ENCODE measurements around the gene PHACTR4. TPM values are rescaled to one million over a fixed set of nuclear protein-coding genes. Genes with fewer than 3 reads are reported as not detected.
"Not testable (repeated sequence)": the region's sequence is repeated elsewhere in the genome, so short reads cannot be mapped to it uniquely, and the experiment has no call there.

The PHACTR4 gene
- total RNA-seq, 1 donor from 2014 or later: 30.5 TPM

GRCh38 chr1:28380394-28380793 is 10.9 kb downstream of the PHACTR4 start:
- H3K27ac Mint-ChIP-seq: no peak overlapping the region
- H3K27me3 Mint-ChIP-seq: no peaks in the 10 kb centered on the region
- H3K36me3 Mint-ChIP-seq (ENCODE audit: low read depth): peaks cover 28% of the 10 kb centered on the region
- no peak overlapping the region for H3K4me3 Mint-ChIP-seq
- intact Hi-C loops (cut with micrococcal nuclease): no loop called here
- peaks cover 10% of the 10 kb centered on the region for H3K4me1 Mint-ChIP-seq
- H3K9me3 Mint-ChIP-seq: peaks cover 8% of the 10 kb centered on the region
- DNase-seq: no peak

GRCh38 chr1:28383785-28384184 is 14.2 kb downstream of the PHACTR4 start:
- H3K4me1 Mint-ChIP-seq; H3K27me3 Mint-ChIP-seq; H3K9me3 Mint-ChIP-seq; H3K27ac Mint-ChIP-seq; intact Hi-C loops (cut with micrococcal nuclease); DNase-seq; H3K4me3 Mint-ChIP-seq: not testable (repeated sequence)
- peaks cover 30% of the 10 kb centered on the region for H3K36me3 Mint-ChIP-seq (ENCODE audit: low read depth)

- H3K36me3 Mint-ChIP-seq (ENCODE audit: low read depth): peaks cover 13% of the 10 kb centered on the region
- H3K27me3 Mint-ChIP-seq: no peaks in the 10 kb centered on the region
- no peak overlapping the region for H3K27ac Mint-ChIP-seq
- H3K9me3 Mint-ChIP-seq: no peaks in the 10 kb centered on the region
- intact Hi-C loops (cut with micrococcal nuclease): no loop called here
- peaks cover 9% of the 10 kb centered on the region for H3K4me1 Mint-ChIP-seq
- H3K4me3 Mint-ChIP-seq: no peak overlapping the region
- no peak for DNase-seq
Observed at GRCh38 chr1:28392027-28392652, 22.6 kb downstream of the PHACTR4 start.

- Mint-ChIP-seq H3K9me3 (no peaks in the 10 kb centered on the region), H3K27me3 (no peaks in the 10 kb centered on the region), H3K4me1 (peaks cover 4% of the 10 kb centered on the region), H3K4me3 (no peak overlapping the region), H3K27ac (no peak overlapping the region), H3K36me3 (ENCODE audit: low read depth) (peaks cover 10% of the 10 kb centered on the region)
- DNase-seq: no peak
- intact Hi-C loops (cut with micrococcal nuclease): no loop called here
Observed at GRCh38 chr1:28394136-28394535, 24.6 kb downstream of the PHACTR4 start.

- intact Hi-C loops (cut with micrococcal nuclease): no loop called here
- peaks cover 4% of the 10 kb centered on the region for H3K4me1 Mint-ChIP-seq
- no peaks in the 10 kb centered on the region for H3K9me3 Mint-ChIP-seq
- DNase-seq: no peak
- H3K27ac Mint-ChIP-seq: no peak overlapping the region
- H3K27me3 Mint-ChIP-seq: no peaks in the 10 kb centered on the region
- no peak overlapping the region for H3K4me3 Mint-ChIP-seq
- peaks cover 10% of the 10 kb centered on the region for H3K36me3 Mint-ChIP-seq (ENCODE audit: low read depth)
Observed at GRCh38 chr1:28395181-28395580, 25.6 kb downstream of the PHACTR4 start.

GRCh38 chr1:28401760-28402159 is 32.2 kb downstream of the PHACTR4 start:
- H3K4me1 Mint-ChIP-seq: peaks cover 2% of the 10 kb centered on the region
- H3K27me3 Mint-ChIP-seq: no peaks in the 10 kb centered on the region
- intact Hi-C loops (cut with micrococcal nuclease): no loop called here

GRCh38 chr1:28409090-28409489 is 39.5 kb downstream of the PHACTR4 start:
- peaks cover 7% of the 10 kb centered on the region for H3K4me1 Mint-ChIP-seq
- DNase-seq: no peak
- no peak overlapping the region for H3K27ac Mint-ChIP-seq
- H3K4me3 Mint-ChIP-seq: no peak overlapping the region
- peaks cover 1% of the 10 kb centered on the region for H3K36me3 Mint-ChIP-seq (ENCODE audit: low read depth)
- intact Hi-C loops (cut with micrococcal nuclease): loop anchor here (5.0 kb wide), 2 partner anchors 83 to 193 kb away; no protein-coding TSS in a partner anchor
- no peaks in the 10 kb centered on the region for H3K9me3 Mint-ChIP-seq
- no peaks in the 10 kb centered on the region for H3K27me3 Mint-ChIP-seq

More at GRCh38 chr1:28401760-28402159, 32.2 kb downstream of the PHACTR4 start:
- no peak for DNase-seq
- Mint-ChIP-seq H3K36me3 (ENCODE audit: low read depth) (peaks cover 5% of the 10 kb centered on the region), H3K4me3 (no peak overlapping the region), H3K9me3 (no peaks in the 10 kb centered on the region), H3K27ac (no peak overlapping the region)

- intact Hi-C loops (cut with micrococcal nuclease): no loop called here
- H3K27ac Mint-ChIP-seq: no peak overlapping the region
- peaks cover 1% of the 10 kb centered on the region for H3K36me3 Mint-ChIP-seq (ENCODE audit: low read depth)
- no peak overlapping the region for H3K4me3 Mint-ChIP-seq
- no peak for DNase-seq
- H3K9me3 Mint-ChIP-seq: no peaks in the 10 kb centered on the region
- H3K27me3 Mint-ChIP-seq: no peaks in the 10 kb centered on the region
- peaks cover 6% of the 10 kb centered on the region for H3K4me1 Mint-ChIP-seq
Observed at GRCh38 chr1:28411656-28412055, 42.1 kb downstream of the PHACTR4 start.

- no peaks in the 10 kb centered on the region for H3K9me3 Mint-ChIP-seq
- intact Hi-C loops (cut with micrococcal nuclease): no loop called here
- no peaks in the 10 kb centered on the region for H3K27me3 Mint-ChIP-seq
- H3K36me3 Mint-ChIP-seq (ENCODE audit: low read depth): peaks cover 1% of the 10 kb centered on the region
- H3K4me1 Mint-ChIP-seq: peaks cover 14% of the 10 kb centered on the region
- no peak overlapping the region for H3K27ac Mint-ChIP-seq
- no peak for DNase-seq
- no peak overlapping the region for H3K4me3 Mint-ChIP-seq
Observed at GRCh38 chr1:28412731-28413130, 43.2 kb downstream of the PHACTR4 start.

- Mint-ChIP-seq H3K4me3 (no peak overlapping the region), H3K9me3 (no peaks in the 10 kb centered on the region), H3K27me3 (no peaks in the 10 kb centered on the region), H3K27ac (no peak overlapping the region), H3K36me3 (ENCODE audit: low read depth) (peaks cover 2% of the 10 kb centered on the region), H3K4me1 (peaks cover 13% of the 10 kb centered on the region)
- DNase-seq: no peak
- intact Hi-C loops (cut with micrococcal nuclease): no loop called here
Observed at GRCh38 chr1:28416509-28417194, 47.1 kb downstream of the PHACTR4 start.

- no peak overlapping the region for H3K27ac Mint-ChIP-seq
- H3K27me3 Mint-ChIP-seq: no peaks in the 10 kb centered on the region
- DNase-seq: no peak
- H3K9me3 Mint-ChIP-seq: no peaks in the 10 kb centered on the region
- intact Hi-C loops (cut with micrococcal nuclease): no loop called here
- H3K4me3 Mint-ChIP-seq: no peak overlapping the region
- peaks cover 2% of the 10 kb centered on the region for H3K36me3 Mint-ChIP-seq (ENCODE audit: low read depth)
- H3K4me1 Mint-ChIP-seq: peaks cover 13% of the 10 kb centered on the region
Observed at GRCh38 chr1:28417441-28417922, 47.9 kb downstream of the PHACTR4 start.

- no peak for DNase-seq
- no peaks in the 10 kb centered on the region for H3K9me3 Mint-ChIP-seq
- intact Hi-C loops (cut with micrococcal nuclease): no loop called here
- no peaks in the 10 kb centered on the region for H3K27me3 Mint-ChIP-seq
- no peak overlapping the region for H3K4me3 Mint-ChIP-seq
- H3K36me3 Mint-ChIP-seq (ENCODE audit: low read depth): peaks cover 2% of the 10 kb centered on the region
- H3K27ac Mint-ChIP-seq: no peak overlapping the region
- peaks cover 13% of the 10 kb centered on the region for H3K4me1 Mint-ChIP-seq
Observed at GRCh38 chr1:28417926-28418637, 48.5 kb downstream of the PHACTR4 start.

GRCh38 chr1:28421744-28422143 is 52.2 kb downstream of the PHACTR4 start:
- Mint-ChIP-seq H3K27me3 (no peaks in the 10 kb centered on the region), H3K36me3 (ENCODE audit: low read depth) (peaks cover 13% of the 10 kb centered on the region), H3K27ac (no peak overlapping the region), H3K4me3 (no peak overlapping the region), H3K4me1 (peaks cover 17% of the 10 kb centered on the region), H3K9me3 (no peaks in the 10 kb centered on the region)
- no peak for DNase-seq
- intact Hi-C loops (cut with micrococcal nuclease): no loop called here

GRCh38 chr1:28426831-28427230 is 57.3 kb downstream of the PHACTR4 start:
- intact Hi-C loops (cut with micrococcal nuclease): no loop called here
- H3K27ac Mint-ChIP-seq: no peak overlapping the region
- no peaks in the 10 kb centered on the region for H3K27me3 Mint-ChIP-seq
- DNase-seq: no peak
- no peak overlapping the region for H3K4me3 Mint-ChIP-seq
- peaks cover 8% of the 10 kb centered on the region for H3K4me1 Mint-ChIP-seq
- H3K36me3 Mint-ChIP-seq (ENCODE audit: low read depth): peaks cover 13% of the 10 kb centered on the region
- H3K9me3 Mint-ChIP-seq: no peaks in the 10 kb centered on the region
